ENCODE measurements around the gene CERS6. TPM values are rescaled to one million over a fixed set of nuclear protein-coding genes. Genes with fewer than 3 reads are reported as not detected.

CERS6 gene
- polyA plus RNA-seq, 1 donor: 43.8 TPM

DNA sequence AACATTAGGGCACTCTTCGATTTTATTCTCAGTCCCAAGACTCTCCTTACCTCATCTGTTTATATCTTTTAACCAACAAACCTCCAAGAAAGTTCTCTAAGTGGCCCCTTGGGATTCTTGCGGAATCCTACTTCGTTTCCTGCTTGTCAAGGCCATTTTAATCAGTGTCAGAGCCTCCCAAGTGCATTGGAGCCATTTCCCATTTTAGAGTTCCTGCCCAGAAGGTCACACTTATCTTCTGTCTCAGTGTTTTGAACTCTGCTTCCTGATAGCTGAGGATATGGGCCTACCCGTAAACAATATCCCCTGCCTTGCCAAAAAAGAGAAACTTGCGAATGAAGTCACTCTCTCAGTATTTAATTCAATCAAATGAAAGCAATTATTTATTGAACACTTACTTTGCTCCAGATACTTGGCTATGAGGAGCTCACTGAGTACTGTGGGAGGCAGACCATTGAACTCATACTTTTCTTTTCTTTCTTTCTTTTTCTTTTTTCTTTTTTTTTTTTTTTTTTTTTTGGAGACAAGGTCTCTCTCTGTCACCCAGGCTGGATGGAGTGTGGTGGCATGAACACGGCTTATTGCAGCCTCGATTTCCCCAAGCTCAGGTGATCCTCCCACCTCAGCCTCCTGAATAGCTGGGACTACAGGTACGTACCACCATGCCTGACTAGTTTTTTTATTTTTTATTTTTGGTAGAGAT, 340.7 kb downstream of the CERS6 start:
- Histone ChIP-seq H3K4me1 (ENCODE audit: control insufficient read depth, insufficient read depth, low read length) (peaks cover 16% of the 10 kb centered on the region), H3K4me3 (ENCODE audit: low read length) (no peak overlapping the region), H3K27me3 (ENCODE audit: control insufficient read depth, insufficient read depth, low read length) (no peaks in the 10 kb centered on the region), H3K9me3 (ENCODE audit: control insufficient read depth, low read depth, low read length) (no peaks in the 10 kb centered on the region), H3K36me3 (ENCODE audit: control insufficient read depth, insufficient read depth, low read length) (no peaks in the 10 kb centered on the region), H3K27ac (ENCODE audit: low read length) (no peak overlapping the region)
- WGBS (ENCODE audit: insufficient coverage, low lambda C conversion rate): no CpG with 5 or more reads among the region's 8 CpGs
- peak in 1 of 2 donors; percentile 35 for DNase-seq

DNA sequence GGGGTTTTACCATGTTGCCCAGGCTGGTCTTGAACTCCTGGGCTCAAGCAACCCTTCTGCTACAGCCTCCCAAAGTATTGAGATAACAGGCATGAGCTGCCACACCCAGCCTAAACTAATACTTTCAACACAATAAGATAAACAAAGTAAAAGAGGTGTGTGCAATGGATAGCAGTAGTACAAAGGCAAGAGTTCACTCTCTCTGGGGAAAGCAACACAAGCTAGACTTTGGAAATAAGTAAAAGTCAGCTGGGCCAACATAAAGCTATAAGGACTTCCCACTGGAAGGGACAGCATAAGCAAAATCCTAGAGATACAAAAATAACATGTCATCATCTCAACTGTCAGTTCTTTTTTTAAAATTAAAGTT, 341.2 kb downstream of the CERS6 start:
- peak; percentile 35 to 79 for DNase-seq
- Histone ChIP-seq H3K4me1 (ENCODE audit: control insufficient read depth, insufficient read depth, low read length) (peaks cover 20% of the 10 kb centered on the region), H3K9me3 (ENCODE audit: control insufficient read depth, low read depth, low read length) (no peaks in the 10 kb centered on the region), H3K36me3 (ENCODE audit: control insufficient read depth, insufficient read depth, low read length) (no peaks in the 10 kb centered on the region), H3K4me3 (ENCODE audit: low read length) (no peak overlapping the region), H3K27me3 (ENCODE audit: control insufficient read depth, insufficient read depth, low read length) (no peaks in the 10 kb centered on the region), H3K27ac (ENCODE audit: low read length) (no peak overlapping the region)

DNA sequence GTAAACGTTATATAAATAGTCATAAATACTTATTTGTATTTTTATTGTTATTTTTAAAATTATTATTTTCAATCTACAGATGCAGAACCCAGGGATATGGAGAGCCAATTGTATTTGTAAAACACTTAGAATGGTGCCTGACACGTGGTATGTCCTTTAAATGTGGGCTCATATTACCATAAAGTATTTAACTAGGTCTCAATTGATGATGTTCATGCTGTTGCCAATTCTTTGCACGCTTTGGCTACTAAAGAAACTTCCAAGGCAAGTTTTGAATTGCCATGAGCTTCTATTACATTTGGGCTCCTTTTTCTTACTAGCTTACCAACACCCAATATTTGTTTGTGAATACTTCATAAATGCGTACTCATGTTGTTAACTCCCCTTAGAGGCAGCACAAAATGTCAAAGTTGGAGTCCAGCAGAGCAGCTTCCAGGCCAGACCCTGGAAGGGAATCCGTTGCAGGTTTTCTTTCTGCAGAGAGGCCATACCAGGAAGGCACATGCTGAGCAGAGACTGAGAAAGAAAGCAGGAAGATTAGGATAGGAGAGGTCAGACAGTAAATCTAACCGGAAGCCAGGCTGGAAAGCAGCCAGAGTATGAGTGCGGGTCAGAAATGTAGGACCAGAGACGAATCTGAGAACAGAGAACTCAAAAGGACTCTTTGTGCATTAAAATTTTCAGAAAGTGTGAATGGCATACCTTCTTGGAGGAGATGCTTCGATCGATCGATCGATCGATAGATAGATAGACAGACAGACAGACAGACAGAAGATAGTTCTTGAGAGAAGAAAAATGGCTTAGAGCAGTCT, 342.2 kb downstream of the CERS6 start:
- H3K27me3 ChIP-seq (ENCODE audit: control insufficient read depth, insufficient read depth, low read length): no peaks in the 10 kb centered on the region
- H3K36me3 ChIP-seq (ENCODE audit: control insufficient read depth, insufficient read depth, low read length): no peaks in the 10 kb centered on the region
- peak in 1 of 2 donors; percentile 68 for DNase-seq
- no peak overlapping the region for H3K4me3 ChIP-seq (ENCODE audit: low read length)
- peaks cover 20% of the 10 kb centered on the region for H3K4me1 ChIP-seq (ENCODE audit: control insufficient read depth, insufficient read depth, low read length)
- no peaks in the 10 kb centered on the region for H3K9me3 ChIP-seq (ENCODE audit: control insufficient read depth, low read depth, low read length)
- 82% methylated on average over 5 of the region's 13 CpGs for WGBS (ENCODE audit: insufficient coverage, low lambda C conversion rate)
- H3K27ac ChIP-seq (ENCODE audit: low read length): no peak overlapping the region

DNA sequence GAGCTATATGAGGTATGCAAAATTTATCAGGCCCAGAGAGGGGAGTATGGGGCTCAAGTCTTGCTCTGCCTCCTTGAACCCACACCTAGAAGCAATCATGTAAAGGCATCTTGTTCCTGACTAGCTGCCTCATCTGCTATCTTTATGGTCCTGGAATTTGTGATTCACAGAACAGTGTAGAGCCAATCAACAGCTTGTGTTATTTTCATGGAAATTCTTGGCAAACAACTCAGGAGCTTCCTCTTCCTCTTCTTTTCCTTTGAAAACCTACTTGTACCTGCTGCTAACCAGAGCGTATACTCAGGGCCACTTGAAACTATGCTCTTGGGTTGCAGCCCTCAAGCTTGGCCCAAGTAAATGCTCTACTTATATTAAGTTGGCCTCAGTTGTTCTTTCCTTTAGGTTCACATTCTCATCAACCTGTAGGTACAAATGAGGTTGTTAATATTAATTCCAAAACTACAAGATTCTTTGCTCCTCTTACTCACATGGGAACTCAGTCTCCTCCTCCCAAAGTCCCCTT, 342.9 kb downstream of the CERS6 start:
- no CpG with 5 or more reads among the region's 1 CpG for WGBS (ENCODE audit: insufficient coverage, low lambda C conversion rate)
- Histone ChIP-seq H3K9me3 (ENCODE audit: control insufficient read depth, low read depth, low read length) (no peaks in the 10 kb centered on the region), H3K27ac (ENCODE audit: low read length) (no peak overlapping the region), H3K27me3 (ENCODE audit: control insufficient read depth, insufficient read depth, low read length) (no peaks in the 10 kb centered on the region), H3K4me3 (ENCODE audit: low read length) (no peak overlapping the region), H3K4me1 (ENCODE audit: control insufficient read depth, insufficient read depth, low read length) (peaks cover 20% of the 10 kb centered on the region), H3K36me3 (ENCODE audit: control insufficient read depth, insufficient read depth, low read length) (no peaks in the 10 kb centered on the region)
- DNase-seq: peak in 1 of 2 donors; percentile 52

DNA sequence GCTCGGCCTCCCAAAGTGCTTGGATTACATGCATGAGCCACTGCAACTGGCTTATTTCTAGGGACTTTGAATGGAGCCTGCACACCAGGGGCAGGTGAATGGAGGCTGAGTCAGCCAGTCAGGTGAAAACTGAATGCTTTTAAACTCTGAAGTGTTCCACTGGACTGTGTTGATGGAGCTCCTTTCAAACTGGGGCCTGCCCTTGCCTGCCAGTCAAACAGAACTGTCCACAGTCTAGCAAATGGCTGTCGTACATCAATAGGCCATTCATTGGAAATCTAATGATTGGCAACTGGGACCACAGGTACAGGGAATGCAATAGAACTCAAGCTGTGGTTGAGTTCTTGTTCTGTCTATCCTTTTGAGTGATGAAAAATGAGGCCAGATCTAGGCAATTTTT, 345.4 kb downstream of the CERS6 start:
- no peaks in the 10 kb centered on the region for H3K9me3 ChIP-seq (ENCODE audit: control insufficient read depth, low read depth, low read length)
- peaks cover 27% of the 10 kb centered on the region for H3K4me1 ChIP-seq (ENCODE audit: control insufficient read depth, insufficient read depth, low read length)
- WGBS (ENCODE audit: insufficient coverage, low lambda C conversion rate): no CpG with 5 or more reads among the region's 2 CpGs
- no peak overlapping the region for H3K4me3 ChIP-seq (ENCODE audit: low read length)
- no peaks in the 10 kb centered on the region for H3K27me3 ChIP-seq (ENCODE audit: control insufficient read depth, insufficient read depth, low read length)
- H3K36me3 ChIP-seq (ENCODE audit: control insufficient read depth, insufficient read depth, low read length): no peaks in the 10 kb centered on the region
- peak overlapping the region; percentile 98 for H3K27ac ChIP-seq (ENCODE audit: low read length)
- peak in 1 of 2 donors; percentile 42 for DNase-seq

DNA sequence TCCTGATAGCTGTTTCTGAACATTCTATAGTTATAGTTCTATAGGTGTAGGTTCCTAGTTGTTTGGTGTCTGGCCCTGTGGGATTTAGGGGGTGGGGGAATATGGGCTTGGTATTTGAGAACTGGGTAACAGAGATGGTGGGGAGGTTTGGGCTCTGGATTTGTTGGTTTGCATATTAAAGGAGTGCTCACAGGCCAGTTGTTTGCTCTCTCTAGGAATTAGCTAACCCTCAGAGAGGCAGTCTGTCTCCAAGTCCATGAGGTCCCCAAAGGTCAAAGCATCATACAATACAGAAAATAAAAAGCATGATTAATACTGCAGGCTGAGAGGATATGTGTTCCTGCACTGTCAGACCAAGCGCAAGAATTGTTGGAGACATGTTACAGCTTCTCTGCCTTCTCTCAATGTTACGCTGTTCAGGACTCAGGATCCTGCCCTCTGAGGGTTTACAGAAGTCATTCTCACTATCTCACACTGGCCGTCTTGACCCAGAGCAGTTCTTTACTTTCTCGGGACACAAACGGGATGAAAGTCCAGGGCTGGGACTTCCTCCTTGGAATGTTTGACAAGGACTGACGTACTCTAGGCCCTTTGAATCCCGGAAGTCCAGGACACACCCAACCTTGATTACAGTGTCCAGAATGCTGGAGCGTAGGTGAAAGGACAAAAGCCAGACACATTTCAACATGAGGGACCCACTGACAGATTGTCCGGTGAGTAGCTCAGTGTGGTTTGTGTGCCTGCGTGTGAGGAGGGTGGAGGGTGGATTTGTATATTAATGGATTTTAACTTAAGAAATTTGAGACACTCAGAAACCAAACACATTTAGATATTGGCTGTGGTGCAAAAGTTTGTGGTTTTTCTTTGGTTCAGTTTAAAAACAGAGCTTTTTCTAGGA, 346.1 kb downstream of the CERS6 start, which contains the start of gene NOSTRIN:
Gene NOSTRIN, plus strand, starts transcription at position 677 of the 898 bp plus-strand sequence. Its CDS starts 10 bp downstream, at position 687.
- peak; percentile 96 to 99 for DNase-seq
- Histone ChIP-seq H3K27ac (ENCODE audit: low read length) (peak within 1 kb of the TSS; percentile 98), H3K4me3 (ENCODE audit: low read length) (peak within 1 kb of the TSS; percentile 40), H3K36me3 (ENCODE audit: control insufficient read depth, insufficient read depth, low read length) (no peaks in the 10 kb centered on the region), H3K27me3 (ENCODE audit: control insufficient read depth, insufficient read depth, low read length) (no peaks in the 10 kb centered on the region), H3K4me1 (ENCODE audit: control insufficient read depth, insufficient read depth, low read length) (peaks cover 27% of the 10 kb centered on the region), H3K9me3 (ENCODE audit: control insufficient read depth, low read depth, low read length) (no peaks in the 10 kb centered on the region)
- no CpG with 5 or more reads among the region's 10 CpGs for WGBS (ENCODE audit: insufficient coverage, low lambda C conversion rate)

DNA sequence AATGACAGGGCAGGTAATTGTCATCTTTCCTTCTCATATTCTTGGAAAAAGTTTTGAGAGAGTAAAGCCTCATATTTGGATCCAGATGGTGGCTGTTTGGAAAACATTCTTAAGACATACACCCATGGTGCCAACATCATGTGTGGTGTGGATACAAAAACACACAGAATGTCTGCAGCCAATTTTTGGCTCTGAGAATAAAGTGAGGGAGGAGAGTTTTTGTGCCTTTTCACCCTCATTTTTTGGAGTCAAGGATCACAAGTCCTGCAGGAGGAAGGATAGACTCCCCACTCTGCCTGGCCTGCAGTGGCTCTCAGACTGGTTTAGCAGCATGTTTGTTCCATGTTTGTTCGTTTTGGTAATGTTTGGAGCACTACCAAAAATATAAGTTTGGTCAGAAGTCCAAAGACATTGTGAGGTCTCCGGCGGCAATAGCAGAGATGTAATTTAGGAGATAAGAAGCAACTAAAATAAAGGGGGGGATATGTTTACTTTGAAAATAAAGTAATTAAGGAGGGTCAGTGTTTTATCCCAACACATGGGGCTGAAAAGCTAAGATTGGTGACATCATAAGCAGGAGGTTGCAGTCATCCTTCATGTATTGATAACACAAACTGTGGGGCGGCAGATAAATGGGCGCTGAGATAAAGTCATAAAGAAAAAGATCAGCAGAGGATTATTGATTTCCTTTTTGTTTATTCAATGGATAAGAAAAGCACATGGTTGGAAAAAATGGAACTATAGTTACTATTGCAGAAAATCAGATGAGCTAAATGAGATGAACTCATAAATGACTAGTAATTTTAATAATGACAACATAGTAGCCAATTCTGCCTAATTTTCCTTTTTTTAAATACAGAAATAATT, 347.0 kb downstream of the CERS6 start:
- DNase-seq: peak in 1 of 2 donors; percentile 69
- peak overlapping the region; percentile 40 for H3K4me3 ChIP-seq (ENCODE audit: low read length)
- H3K4me1 ChIP-seq (ENCODE audit: control insufficient read depth, insufficient read depth, low read length): peaks cover 26% of the 10 kb centered on the region
- H3K27ac ChIP-seq (ENCODE audit: low read length): peak overlapping the region; percentile 98
- no peaks in the 10 kb centered on the region for H3K36me3 ChIP-seq (ENCODE audit: control insufficient read depth, insufficient read depth, low read length)
- H3K27me3 ChIP-seq (ENCODE audit: control insufficient read depth, insufficient read depth, low read length): no peaks in the 10 kb centered on the region
- H3K9me3 ChIP-seq (ENCODE audit: control insufficient read depth, low read depth, low read length): no peaks in the 10 kb centered on the region
- WGBS (ENCODE audit: insufficient coverage, low lambda C conversion rate): 0% methylated on average over 4 of the region's 5 CpGs

DNA sequence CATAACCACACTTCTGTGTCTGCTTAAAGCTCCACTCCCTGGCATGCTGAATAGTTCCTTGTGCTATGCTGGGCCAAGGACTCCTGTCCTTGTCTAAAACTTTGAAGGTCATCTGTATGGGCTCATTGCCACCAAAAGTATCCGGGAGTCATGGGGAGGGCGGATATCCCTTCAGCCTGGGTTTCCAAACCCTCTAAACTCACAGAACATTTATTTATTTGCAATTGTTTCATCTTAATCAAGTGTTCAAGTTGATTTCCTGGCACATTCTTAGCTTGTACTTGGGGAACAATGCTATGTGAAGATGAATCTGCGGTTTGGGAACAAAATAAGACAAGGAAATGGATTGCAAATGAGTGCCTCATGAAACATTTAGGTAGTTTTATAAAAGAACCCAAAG, 348.1 kb downstream of the CERS6 start:
- Histone ChIP-seq H3K36me3 (ENCODE audit: control insufficient read depth, insufficient read depth, low read length) (no peaks in the 10 kb centered on the region), H3K4me1 (ENCODE audit: control insufficient read depth, insufficient read depth, low read length) (peaks cover 18% of the 10 kb centered on the region), H3K9me3 (ENCODE audit: control insufficient read depth, low read depth, low read length) (no peaks in the 10 kb centered on the region), H3K27ac (ENCODE audit: low read length) (peak overlapping the region; percentile 98), H3K27me3 (ENCODE audit: control insufficient read depth, insufficient read depth, low read length) (no peaks in the 10 kb centered on the region), H3K4me3 (ENCODE audit: low read length) (no peak overlapping the region)
- DNase-seq: peak in 1 of 2 donors; percentile 46
- WGBS (ENCODE audit: insufficient coverage, low lambda C conversion rate): 78% methylated on average over 3 of the region's 3 CpGs

DNA sequence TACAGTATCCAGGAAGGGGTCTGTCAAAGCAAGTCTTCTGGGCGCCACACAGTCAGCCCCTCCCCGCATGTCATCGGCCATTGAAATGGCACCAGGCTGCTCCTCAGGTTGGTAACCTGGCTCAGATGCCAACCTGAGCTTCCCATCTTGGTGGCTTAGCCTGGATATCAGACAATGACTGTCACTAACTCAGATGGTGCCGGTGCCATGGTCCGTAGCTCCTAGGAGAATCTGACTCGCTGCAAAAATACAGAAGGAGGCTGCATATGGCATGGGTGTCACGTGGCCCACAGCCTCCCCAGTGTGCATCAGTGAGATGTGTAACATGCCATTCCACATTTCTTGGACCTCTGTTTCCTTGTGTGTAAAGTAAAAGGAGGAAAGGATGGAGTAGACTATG, 349.5 kb downstream of the CERS6 start:
- Histone ChIP-seq H3K4me3 (ENCODE audit: low read length) (no peak overlapping the region), H3K36me3 (ENCODE audit: control insufficient read depth, insufficient read depth, low read length) (no peaks in the 10 kb centered on the region), H3K27ac (ENCODE audit: low read length) (no peak overlapping the region), H3K27me3 (ENCODE audit: control insufficient read depth, insufficient read depth, low read length) (no peaks in the 10 kb centered on the region), H3K4me1 (ENCODE audit: control insufficient read depth, insufficient read depth, low read length) (peaks cover 18% of the 10 kb centered on the region), H3K9me3 (ENCODE audit: control insufficient read depth, low read depth, low read length) (no peaks in the 10 kb centered on the region)
- no peak for DNase-seq
- no CpG with 5 or more reads among the region's 7 CpGs for WGBS (ENCODE audit: insufficient coverage, low lambda C conversion rate)

Data from large intestine (tissue), 3 donors.